HUES6 (cell line): Measurements from ENCODE around the gene CD84.
"Not testable (repeated sequence)": the region's sequence is repeated elsewhere in the genome, so short reads cannot be mapped to it uniquely, and the experiment has no call there.

ENCODE experiments used
- H3K27ac ChIP-seq: 2 replicates; pipeline ENCODE4 v1.7.0; 2013; ENCODE audit warnings: low read depth, mild to moderate bottlenecking, low read length, inconsistent platforms
- H3K27me3 ChIP-seq: 2 replicates; pipeline ENCODE4 v1.6.1; 2013; ENCODE audit warnings: low read length; ENCODE audit not compliant: control insufficient read depth, insufficient read depth
- H3K36me3 ChIP-seq: 2 replicates; pipeline ENCODE4 v1.6.1; 2013; ENCODE audit warnings: low read length; ENCODE audit not compliant: control insufficient read depth, insufficient read depth
- H3K4me1 ChIP-seq: 2 replicates; pipeline ENCODE4 v1.6.1; 2013; ENCODE audit warnings: low read length; ENCODE audit not compliant: control insufficient read depth, insufficient read depth
- H3K4me3 ChIP-seq: 2 replicates; pipeline ENCODE4 v1.5.1; 2013; ENCODE audit warnings: low read depth, low read length
- H3K9ac ChIP-seq: one replicate; pipeline ENCODE4 v1.6.1; 2013; ENCODE audit warnings: mild to moderate bottlenecking, low read length
- H3K9me3 ChIP-seq: 2 replicates; pipeline ENCODE4 v1.6.1; 2013; ENCODE audit warnings: low read depth, low read length; ENCODE audit not compliant: control insufficient read depth, insufficient read depth

CD84 gene

DNA sequence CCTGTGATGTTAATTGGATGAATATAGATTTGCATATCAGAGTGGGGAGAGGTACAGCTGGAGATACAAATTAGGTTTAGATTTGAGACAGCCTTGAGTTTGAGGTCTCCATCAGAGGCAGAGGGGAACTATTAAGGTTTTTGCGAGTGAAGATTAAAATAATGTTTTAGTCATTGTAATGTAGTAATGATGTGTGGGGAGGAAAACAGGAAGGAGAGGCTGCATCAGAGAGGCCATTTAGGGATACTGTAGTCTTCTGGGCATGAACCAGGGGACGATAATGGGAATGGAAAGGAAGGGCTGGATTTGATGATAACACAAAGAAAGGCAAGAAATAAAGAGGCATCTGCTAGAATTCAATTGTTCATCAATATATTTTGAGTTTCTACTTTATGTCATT is 9.5 kb downstream of the CD84 start:
- H3K9me3 ChIP-seq = no peaks in the 10 kb centered on the region
- H3K36me3 ChIP-seq = no peaks in the 10 kb centered on the region
- H3K27ac ChIP-seq = no peak overlapping the region
- no peaks in the 10 kb centered on the region for H3K27me3 ChIP-seq
- no peak overlapping the region for H3K4me3 ChIP-seq
- no peak overlapping the region for H3K9ac ChIP-seq
- H3K4me1 ChIP-seq = no peaks in the 10 kb centered on the region

DNA sequence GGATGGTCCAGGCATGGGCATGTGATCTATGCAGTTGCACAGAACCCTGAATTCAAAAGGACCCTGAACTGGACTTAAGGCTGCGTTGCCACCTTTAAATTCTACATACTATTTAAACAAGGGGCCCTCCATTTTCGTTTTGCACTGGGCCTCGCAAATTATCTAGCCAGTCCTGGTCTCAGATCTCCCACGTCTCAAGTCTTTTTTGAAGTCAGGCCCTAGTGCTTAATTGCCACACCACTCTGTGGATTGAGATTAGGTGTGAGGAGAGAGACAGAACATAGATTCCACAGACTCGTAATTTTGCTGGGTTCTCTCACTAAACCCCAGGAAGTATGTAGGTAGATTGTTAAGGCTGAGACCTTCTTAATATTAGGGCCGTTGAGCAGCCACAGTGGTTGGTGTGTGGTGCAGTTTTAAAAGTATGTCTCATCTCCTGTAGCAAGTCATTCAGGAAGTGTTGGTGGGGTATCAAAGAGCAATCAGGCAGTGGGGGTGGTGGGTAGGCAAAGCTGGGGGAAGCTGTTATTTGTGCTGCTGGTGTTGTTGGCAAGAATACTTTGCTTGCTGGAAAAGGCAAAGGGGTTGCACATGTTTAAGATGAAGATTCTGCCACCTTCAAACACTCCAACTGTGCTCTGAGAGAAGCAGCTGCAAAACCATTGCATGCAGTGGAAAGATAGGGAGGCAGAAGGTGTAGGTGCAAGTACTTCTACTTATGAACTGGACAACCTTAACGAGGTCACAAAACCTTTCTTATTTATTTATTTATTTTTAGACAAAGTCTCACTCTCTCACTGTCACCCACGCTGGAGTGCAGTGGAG is 11.2 kb downstream of the CD84 start:
- no peaks in the 10 kb centered on the region for H3K27me3 ChIP-seq
- H3K9ac ChIP-seq = no peak overlapping the region
- H3K4me3 ChIP-seq = no peak overlapping the region
- no peak overlapping the region for H3K27ac ChIP-seq
- peaks cover 4% of the 10 kb centered on the region; the same call in 1 of the 2 replicates for H3K9me3 ChIP-seq
- H3K4me1 ChIP-seq = no peaks in the 10 kb centered on the region
- H3K36me3 ChIP-seq = no peaks in the 10 kb centered on the region

DNA sequence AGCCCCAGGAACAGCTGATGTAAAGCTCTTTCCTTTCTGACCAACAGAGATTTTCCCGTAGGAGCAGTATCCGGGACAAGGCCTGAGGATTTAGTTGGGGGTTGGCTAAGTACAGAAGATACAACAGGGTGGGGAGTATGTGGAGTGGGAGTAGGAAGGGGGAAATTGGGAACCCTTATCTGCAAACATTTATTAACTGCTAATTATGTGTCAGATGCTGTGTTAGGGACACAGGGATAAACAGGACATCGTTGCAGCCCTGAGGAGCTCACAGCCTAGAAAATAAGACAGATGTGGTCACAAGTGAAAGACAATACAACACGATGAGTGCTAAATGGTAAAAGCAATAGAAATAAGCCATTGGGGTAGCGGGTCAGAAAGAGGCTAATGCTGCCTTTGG is 12.0 kb downstream of the CD84 start:
- no peaks in the 10 kb centered on the region for H3K36me3 ChIP-seq
- H3K4me3 ChIP-seq = no peak overlapping the region
- no peak overlapping the region for H3K27ac ChIP-seq
- no peak overlapping the region for H3K9ac ChIP-seq
- H3K27me3 ChIP-seq = no peaks in the 10 kb centered on the region
- H3K4me1 ChIP-seq = no peaks in the 10 kb centered on the region
- peaks cover 8% of the 10 kb centered on the region for H3K9me3 ChIP-seq

DNA sequence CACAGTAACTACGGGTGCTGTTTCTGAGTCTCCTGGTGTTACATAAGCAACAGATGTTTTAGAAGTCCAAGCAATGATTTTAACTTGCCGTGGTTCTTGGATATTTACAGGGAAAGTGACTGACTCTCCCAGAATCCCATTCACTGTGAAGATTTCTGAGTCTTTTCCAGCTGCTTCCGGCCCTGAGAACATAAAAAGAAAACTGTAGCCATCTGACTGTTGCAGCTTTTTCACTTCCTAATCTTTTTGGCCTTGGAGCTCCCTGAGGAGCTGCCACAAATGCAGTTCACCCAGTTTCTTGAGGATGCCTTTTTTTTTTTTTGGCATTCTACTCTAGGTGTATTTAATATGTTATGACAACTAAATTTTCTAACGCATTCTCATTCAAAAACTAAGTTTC is 13.7 kb downstream of the CD84 start:
- peaks cover 8% of the 10 kb centered on the region for H3K9me3 ChIP-seq
- H3K4me1 ChIP-seq = no peaks in the 10 kb centered on the region
- no peaks in the 10 kb centered on the region for H3K36me3 ChIP-seq
- H3K27ac ChIP-seq = no peak overlapping the region
- no peak overlapping the region for H3K9ac ChIP-seq
- no peak overlapping the region for H3K4me3 ChIP-seq
- H3K27me3 ChIP-seq = no peaks in the 10 kb centered on the region

DNA sequence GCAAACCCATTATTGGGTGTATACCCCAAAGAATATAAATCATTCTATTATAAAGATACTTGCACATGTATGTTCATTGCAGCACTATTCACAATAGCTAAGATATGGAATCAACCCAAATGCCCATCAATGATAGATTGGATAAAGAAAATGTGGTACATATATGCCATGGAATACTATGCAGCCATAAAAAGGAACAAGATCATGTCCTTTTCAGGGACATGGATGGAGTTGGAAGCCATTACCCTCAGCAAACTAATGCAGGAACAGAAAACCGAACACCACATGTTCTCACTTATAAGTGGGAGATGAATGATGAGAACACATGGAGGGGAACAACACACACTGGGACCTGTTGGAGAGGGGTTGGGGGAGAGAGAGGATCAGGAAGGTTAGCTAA is 16.1 kb downstream of the CD84 start:
- H3K27ac ChIP-seq, H3K4me3 ChIP-seq, H3K27me3 ChIP-seq, H3K4me1 ChIP-seq, H3K9ac ChIP-seq, H3K36me3 ChIP-seq: not testable (repeated sequence)
- H3K9me3 ChIP-seq = peaks cover 10% of the 10 kb centered on the region

DNA sequence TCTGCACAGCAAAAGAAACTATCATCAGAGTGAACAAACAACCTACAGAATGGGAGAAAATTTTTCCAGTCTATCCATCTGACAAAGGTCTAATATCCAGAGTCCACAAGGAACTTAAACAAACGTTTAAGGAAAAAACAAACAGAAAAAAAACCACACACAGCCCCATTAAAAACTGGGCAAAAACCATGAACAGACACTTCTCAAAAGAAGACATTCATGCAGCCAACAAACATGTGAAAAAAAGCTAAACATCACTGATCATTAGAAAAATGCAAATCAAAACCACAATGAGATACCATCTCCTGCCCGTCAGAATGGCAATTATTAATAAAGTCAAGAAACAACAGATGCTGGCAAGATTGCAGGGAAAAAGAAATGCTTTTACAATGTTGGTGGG is 16.6 kb downstream of the CD84 start:
- H3K4me3 ChIP-seq, H3K27ac ChIP-seq: not testable (repeated sequence)

DNA sequence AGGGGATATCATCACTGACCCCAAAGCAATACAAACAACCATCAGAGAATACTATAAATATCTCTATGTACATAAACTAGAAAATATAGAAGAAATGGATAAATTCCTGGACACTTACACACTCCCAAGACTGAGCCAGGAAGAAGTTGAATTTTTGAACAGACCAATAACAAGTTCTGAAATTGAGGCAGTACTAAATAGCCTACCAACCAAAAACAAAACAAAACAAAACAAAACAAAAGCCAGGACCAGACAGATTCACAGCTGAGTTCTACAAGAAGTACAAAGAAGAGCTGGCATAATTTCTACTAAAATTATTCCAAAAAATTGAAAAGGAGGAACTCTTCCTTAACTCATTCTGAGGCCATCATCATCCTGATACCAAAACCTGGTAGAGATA is 18.5 kb downstream of the CD84 start:
- H3K36me3 ChIP-seq = no peaks in the 10 kb centered on the region
- peaks cover 10% of the 10 kb centered on the region for H3K9me3 ChIP-seq
- no peaks in the 10 kb centered on the region for H3K27me3 ChIP-seq
- no peak overlapping the region for H3K27ac ChIP-seq
- no peak overlapping the region for H3K9ac ChIP-seq
- no peak overlapping the region for H3K4me3 ChIP-seq
- H3K4me1 ChIP-seq = no peaks in the 10 kb centered on the region

More for the DNA sequence above, 16.6 kb downstream of the CD84 start:
- H3K36me3 ChIP-seq, H3K9ac ChIP-seq, H3K4me1 ChIP-seq, H3K27me3 ChIP-seq: not testable (repeated sequence)
- peaks cover 10% of the 10 kb centered on the region for H3K9me3 ChIP-seq

DNA sequence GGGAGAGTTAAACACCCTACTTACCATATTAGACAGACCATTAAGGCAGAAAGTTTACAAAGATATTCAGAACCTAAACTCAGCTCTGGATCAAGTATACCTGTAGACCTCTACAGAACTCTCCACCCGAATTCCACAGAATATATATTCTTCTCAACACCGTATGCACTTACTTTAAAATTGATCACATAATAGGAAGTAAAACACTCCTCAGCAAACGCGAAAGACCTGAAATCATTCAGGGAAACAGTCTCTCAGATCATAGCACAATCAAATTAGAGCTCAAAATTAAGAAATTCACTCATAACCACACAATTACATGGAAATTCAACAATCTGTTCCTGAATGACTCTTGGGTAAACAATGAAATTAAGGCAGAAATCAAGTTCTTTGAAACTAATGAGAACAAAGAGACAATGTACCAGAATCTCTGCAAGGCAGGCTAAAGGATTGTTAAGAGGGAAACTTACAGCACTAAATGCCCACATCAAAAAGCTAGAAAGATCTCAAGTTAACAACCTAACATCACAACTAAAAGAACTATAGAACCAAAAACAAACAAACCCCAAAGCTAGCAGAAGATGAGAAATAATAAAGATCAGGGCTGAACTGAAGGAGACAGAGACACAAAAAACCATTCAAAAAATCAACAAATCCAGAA is 19.1 kb downstream of the CD84 start:
- Histone ChIP-seq H3K9me3 (peaks cover 10% of the 10 kb centered on the region), H3K36me3 (no peaks in the 10 kb centered on the region), H3K4me1 (no peaks in the 10 kb centered on the region), H3K4me3 (no peak overlapping the region), H3K9ac (no peak overlapping the region), H3K27ac (no peak overlapping the region), H3K27me3 (no peaks in the 10 kb centered on the region)

DNA sequence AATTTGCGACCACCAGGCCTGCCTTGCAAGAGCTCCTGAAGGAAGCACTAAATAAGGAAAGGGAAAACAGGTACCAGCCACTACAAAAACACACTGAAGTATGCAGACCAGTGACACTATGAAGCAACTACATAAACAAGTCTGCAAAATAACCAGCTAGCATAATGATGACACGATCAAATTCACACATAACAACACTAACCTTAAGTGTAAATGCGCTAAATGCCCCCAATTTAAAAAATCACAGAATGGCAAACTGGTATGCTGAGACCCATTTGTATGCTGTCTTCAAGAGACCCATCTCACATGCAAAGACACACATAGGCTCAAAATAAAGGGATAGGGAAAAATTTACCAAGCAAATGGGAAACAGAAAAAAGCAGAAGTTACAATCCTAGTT is 19.9 kb downstream of the CD84 start:
- H3K4me3 ChIP-seq, H3K4me1 ChIP-seq, H3K27ac ChIP-seq, H3K9ac ChIP-seq, H3K27me3 ChIP-seq, H3K36me3 ChIP-seq: not testable (repeated sequence)
- H3K9me3 ChIP-seq = peaks cover 10% of the 10 kb centered on the region

DNA sequence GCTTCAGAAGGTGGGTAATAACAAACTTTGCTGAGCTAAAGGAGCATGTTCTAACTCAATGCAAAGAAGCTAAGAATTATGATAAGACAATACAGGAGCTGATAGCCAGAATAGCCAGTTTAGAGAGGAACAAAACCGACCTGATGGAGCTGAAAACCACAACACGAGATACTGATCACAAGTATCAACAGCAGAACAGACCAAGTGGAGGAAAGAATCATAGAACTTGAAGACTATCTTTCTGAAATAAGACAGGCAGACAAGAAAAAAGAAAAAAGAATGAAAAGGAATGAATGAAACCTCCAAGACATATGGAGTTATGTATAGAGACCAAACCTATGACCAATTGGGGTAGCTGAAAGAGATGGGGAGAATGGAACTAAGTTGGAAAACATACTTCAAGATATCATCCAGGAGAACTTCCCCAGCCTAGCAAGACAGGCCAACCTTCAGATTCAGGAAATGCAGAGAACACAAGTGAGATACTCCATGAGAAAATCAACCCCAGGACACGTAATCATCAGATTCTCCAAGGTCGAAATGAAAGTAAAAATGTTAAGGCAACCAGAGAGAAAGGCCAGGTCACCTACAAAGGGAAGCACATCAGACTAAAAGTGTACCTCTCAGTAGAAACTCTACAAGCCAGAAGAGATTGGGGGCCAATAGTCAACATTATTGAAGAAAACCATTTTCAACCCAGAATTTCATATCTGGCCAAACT is 20.5 kb downstream of the CD84 start:
- no peak overlapping the region for H3K4me3 ChIP-seq

DNA sequence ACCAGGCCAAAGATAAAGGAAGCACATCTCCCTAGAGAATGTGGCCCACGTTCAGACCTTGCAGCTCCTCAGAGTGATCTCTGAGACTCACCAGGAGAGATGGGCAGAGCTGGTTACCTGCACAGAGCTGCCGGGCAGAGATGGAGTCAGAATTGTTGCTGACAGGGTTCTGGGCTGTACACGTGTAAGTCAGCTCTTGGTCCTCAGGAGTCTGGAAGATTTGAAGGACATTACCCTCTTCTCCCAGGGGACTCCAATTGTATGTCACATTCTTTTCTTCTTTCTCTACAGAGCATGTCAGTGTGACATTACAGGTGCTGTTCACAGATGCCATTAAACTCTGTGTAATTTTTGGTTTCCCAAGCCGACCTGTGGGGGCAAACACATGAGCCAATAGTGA is 25.5 kb downstream of the CD84 start:
- Histone ChIP-seq H3K36me3 (no peaks in the 10 kb centered on the region), H3K27me3 (no peaks in the 10 kb centered on the region), H3K9me3 (peaks cover under 1% of the 10 kb centered on the region; the same call in 1 of the 2 replicates)

More for the DNA sequence above, 20.5 kb downstream of the CD84 start:
- no peaks in the 10 kb centered on the region for H3K27me3 ChIP-seq
- H3K9me3 ChIP-seq = peaks cover 10% of the 10 kb centered on the region
- no peaks in the 10 kb centered on the region for H3K36me3 ChIP-seq
- no peak overlapping the region for H3K9ac ChIP-seq
- H3K4me1 ChIP-seq = no peaks in the 10 kb centered on the region
- H3K27ac ChIP-seq = no peak overlapping the region

More for the DNA sequence above, 25.5 kb downstream of the CD84 start:
- Histone ChIP-seq H3K4me3 (no peak overlapping the region), H3K4me1 (no peaks in the 10 kb centered on the region), H3K27ac (no peak overlapping the region), H3K9ac (no peak overlapping the region)
